NCI-H510A (cell line): ENCODE data around the gene NPFF.
"Not testable (repeated sequence)": the region's sequence is repeated elsewhere in the genome, so short reads cannot be mapped to it uniquely, and the experiment has no call there.

Source experiments
- DNase-seq: peaks from one replicate; lab custom pipeline; 2025; lab: John Stamatoyannopoulos, UW

Gene NPFF

GRCh38 chr12:53495903-53496751 lies 11.2 kb downstream of the NPFF start:
- DNase-seq: peak; percentile 53

- DNase-seq: no peak
Measured at GRCh38 chr12:53493610-53494391, 13.5 kb downstream of the NPFF start.

- DNase-seq: peak; percentile 74
Measured at GRCh38 chr12:53492830-53493609, 14.3 kb downstream of the NPFF start.

GRCh38 chr12:53492188-53492587 lies 15.1 kb downstream of the NPFF start:
- no peak for DNase-seq

GRCh38 chr12:53489242-53489864 lies 17.9 kb downstream of the NPFF start:
- DNase-seq: no peak

- DNase-seq: no peak
Measured at GRCh38 chr12:53486736-53487487, 20.4 kb downstream of the NPFF start.

GRCh38 chr12:53485955-53486735 lies 21.1 kb downstream of the NPFF start:
- DNase-seq: no peak

GRCh38 chr12:53484686-53485575 lies 22.4 kb downstream of the NPFF start:
- no peak for DNase-seq

GRCh38 chr12:53483979-53484377 lies 23.3 kb downstream of the NPFF start:
- no peak for DNase-seq

GRCh38 chr12:53483225-53483978 lies 23.9 kb downstream of the NPFF start:
- DNase-seq: no peak

- DNase-seq: no peak
Measured at GRCh38 chr12:53482626-53483168, 24.6 kb downstream of the NPFF start.

- no peak for DNase-seq
Measured at GRCh38 chr12:53481939-53482586, 25.2 kb downstream of the NPFF start.

GRCh38 chr12:53481458-53481857 lies 25.8 kb downstream of the NPFF start:
- DNase-seq: not testable (repeated sequence)

GRCh38 chr12:53480491-53481442 lies 26.5 kb downstream of the NPFF start:
- no peak for DNase-seq

- DNase-seq: no peak
Measured at GRCh38 chr12:53479331-53479730, 28.0 kb downstream of the NPFF start.

GRCh38 chr12:53478865-53479264 lies 28.4 kb downstream of the NPFF start:
- no peak for DNase-seq

- no peak for DNase-seq
Measured at GRCh38 chr12:53476769-53477209, 30.5 kb downstream of the NPFF start.
